IMR-90 (cell line): ENCODE measurements around the gene KCNK3. TPM values are rescaled to one million over a fixed set of nuclear protein-coding genes. Genes with fewer than 3 reads are reported as not detected.

Experiments
- ATAC-seq: fragments of 200-7000 bp; cut with Tn5 transposase; 2 replicates; pipeline ENCODE4 v1.9.1; 2020; ENCODE audit warnings: low read depth, mild to moderate bottlenecking, moderate library complexity
- BruUV-seq: library from RNA; stranded (reverse); fragments of 400-500 nt; replicated peaks from 2 replicates; lab custom pipeline; 2021; lab: Mats Ljungman, UMichigan
- CTCF ChIA-PET: fragments of 300-600 bp; formaldehyde crosslinking; extraction: SDS; loops from one replicate; lab custom pipeline; 2021; ENCODE audit warnings: antibody characterized with exemption; lab: Yijun Ruan, JAX
- POLR2A ChIA-PET: fragments of 300-600 bp; sonication (Branson Sonifier 250); formaldehyde crosslinking; loops from one replicate; lab custom pipeline; 2022; ENCODE audit warnings: antibody characterized with exemption; ENCODE audit not compliant: unreplicated experiment; lab: Charles Lee
- DNase-seq: peaks from one replicate; pipeline ENCODE4 v3.0.0; 2013
- H2AFZ ChIP-seq: replicated peaks from 2 replicates; pipeline ENCODE3; 2013; ENCODE audit warnings: low read length, mild to moderate bottlenecking; ENCODE audit not compliant: poor library complexity
- H2AK5ac ChIP-seq: 2 replicates; pipeline ENCODE4 v1.6.1; 2013; ENCODE audit warnings: low read depth, low read length, inconsistent platforms
- H2AK9ac ChIP-seq: replicated peaks from 2 replicates; pipeline ENCODE3; 2013; ENCODE audit warnings: mild to moderate bottlenecking, low read depth, low read length, moderate library complexity; ENCODE audit not compliant: poor library complexity
- H2BK120ac ChIP-seq: 2 replicates; pipeline ENCODE4 v1.6.1; 2013; ENCODE audit warnings: low read depth, low read length, inconsistent platforms
- H2BK15ac ChIP-seq: 3 replicates; pipeline ENCODE4 v1.6.1; 2013; ENCODE audit warnings: low read depth, low read length, inconsistent platforms
- H2BK20ac ChIP-seq: 2 replicates; pipeline ENCODE4 v1.6.1; 2013; ENCODE audit warnings: low read depth, mild to moderate bottlenecking, inconsistent platforms, low read length, moderate library complexity
- H2BK5ac ChIP-seq: 2 replicates; pipeline ENCODE4 v1.6.1; 2013; ENCODE audit warnings: mild to moderate bottlenecking, low read depth, low read length, inconsistent platforms; ENCODE audit not compliant: poor library complexity, severe bottlenecking
- H3K14ac ChIP-seq: replicated peaks from 2 replicates; pipeline ENCODE4 v1.6.1; 2013; ENCODE audit warnings: low read depth, low read length, inconsistent platforms
- H3K18ac ChIP-seq: 2 replicates; pipeline ENCODE4 v1.6.1; 2013; ENCODE audit warnings: low read depth, low read length, control low read depth
- H3K23ac ChIP-seq: 2 replicates; pipeline ENCODE4 v1.6.1; 2013; ENCODE audit warnings: low read depth, low read length, inconsistent platforms
- H3K27ac ChIP-seq: 2 replicates; pipeline ENCODE4 v1.5.1; 2013; ENCODE audit warnings: mild to moderate bottlenecking, control low read depth, low read length; ENCODE audit not compliant: insufficient read depth
- H3K27me3 ChIP-seq: 2 replicates; pipeline ENCODE4 v1.6.1; 2013; ENCODE audit warnings: low read length; ENCODE audit not compliant: control insufficient read depth, insufficient read depth
- H3K36me3 ChIP-seq: 2 replicates; pipeline ENCODE4 v1.6.1; 2013; ENCODE audit warnings: low read length, mixed read lengths; ENCODE audit not compliant: control insufficient read depth, insufficient read depth
- H3K4ac ChIP-seq: 2 replicates; pipeline ENCODE4 v1.6.1; 2013; ENCODE audit warnings: low read depth, low read length, inconsistent platforms
- H3K4me1 ChIP-seq: 2 replicates; pipeline ENCODE4 v1.6.1; 2013; ENCODE audit warnings: low read length, mixed read lengths; ENCODE audit not compliant: control insufficient read depth, insufficient read depth
- H3K4me2 ChIP-seq: 2 replicates; pipeline ENCODE4 v1.6.1; 2013; ENCODE audit warnings: low read depth, mild to moderate bottlenecking, control low read depth, low read length, moderate library complexity
- H3K4me3 ChIP-seq: 2 replicates; pipeline ENCODE4 v1.5.1; 2013; ENCODE audit warnings: low read depth, mild to moderate bottlenecking, control low read depth, low read length, moderate library complexity; ENCODE audit not compliant: insufficient read depth
- H3K56ac ChIP-seq: 2 replicates; pipeline ENCODE4 v1.6.1; 2013; ENCODE audit warnings: low read length, inconsistent platforms; ENCODE audit not compliant: insufficient read depth; ENCODE audit errors: extremely low read depth
- H3K79me1 ChIP-seq, 2 experiments: 2 replicates each; pipeline ENCODE4 v1.6.1; 2013; ENCODE audit warnings: low read length in 2 of 2, inconsistent platforms in 1 of 2, low read depth in 1 of 2
- H3K9ac ChIP-seq: 2 replicates; pipeline ENCODE4 v1.6.1; 2013; ENCODE audit warnings: low read depth, low read length, control low read depth
- H3K9me1 ChIP-seq: 2 replicates; pipeline ENCODE4 v1.6.1; 2013; ENCODE audit warnings: low read length, inconsistent platforms; ENCODE audit not compliant: insufficient read depth
- H3K9me3 ChIP-seq: 2 replicates; pipeline ENCODE4 v1.6.1; 2013; ENCODE audit warnings: low read length; ENCODE audit not compliant: control insufficient read depth, insufficient read depth
- H4K20me1 ChIP-seq: 2 replicates; pipeline ENCODE4 v1.6.1; 2013; ENCODE audit warnings: low read length, inconsistent platforms; ENCODE audit not compliant: insufficient read depth
- H4K5ac ChIP-seq: 2 replicates; pipeline ENCODE4 v1.6.1; 2013; ENCODE audit warnings: mild to moderate bottlenecking, low read depth, low read length, control low read depth
- H4K8ac ChIP-seq, 2 experiments: 2 replicates each; pipeline ENCODE4 v1.6.1; 2013; ENCODE audit warnings: low read depth in 2 of 2, low read length in 2 of 2, control low read depth in 1 of 2, inconsistent platforms in 1 of 2
- H4K91ac ChIP-seq: 2 replicates; pipeline ENCODE4 v1.6.1; 2013; ENCODE audit warnings: low read depth, low read length, inconsistent platforms; ENCODE audit not compliant: insufficient read depth
- BHLHE40 ChIP-seq: fragments of 150-350 bp; IDR thresholded peaks from 2 replicates; pipeline ENCODE4 v1.6.1; 2016; ENCODE audit warnings: mild to moderate bottlenecking, low read depth, low read length
- CEBPB ChIP-seq: IDR thresholded peaks from 2 replicates; pipeline ENCODE4 v1.6.1; 2012; ENCODE audit warnings: low read depth, low read length, improper control_type of control experiment
- CHD1 ChIP-seq: IDR thresholded peaks from 2 replicates; pipeline ENCODE4 v1.6.1; 2012; ENCODE audit warnings: low read depth, low read length, improper control_type of control experiment
- CTCF ChIP-seq: conservative IDR thresholded peaks from 2 replicates; pipeline ENCODE4 v1.5.1; 2012; ENCODE audit warnings: mild to moderate bottlenecking, low read depth, low read length, improper control_type of control experiment
- FOS ChIP-seq: fragments of 150-350 bp; IDR thresholded peaks from 2 replicates; pipeline ENCODE4 v1.6.1; 2016; ENCODE audit warnings: low read depth, low read length
- MAFK ChIP-seq: IDR thresholded peaks from 2 replicates; pipeline ENCODE4 v1.6.1; 2012; ENCODE audit warnings: low read depth, low read length, improper control_type of control experiment
- MAZ ChIP-seq: IDR thresholded peaks from 2 replicates; pipeline ENCODE4 v1.6.1; 2012; ENCODE audit warnings: low read depth, mild to moderate bottlenecking, low read length, improper control_type of control experiment, moderate library complexity, borderline replicate concordance
- MXI1 ChIP-seq: IDR thresholded peaks from 2 replicates; pipeline ENCODE4 v1.6.1; 2012; ENCODE audit warnings: low read depth, mild to moderate bottlenecking, low read length, moderate library complexity, borderline replicate concordance
- NFE2L2 ChIP-seq: fragments of 150-350 bp; IDR thresholded peaks from 2 replicates; pipeline ENCODE4 v1.6.1; 2016; ENCODE audit warnings: low read depth, mild to moderate bottlenecking, low read length
- POLR2A ChIP-seq: IDR thresholded peaks from 2 replicates; pipeline ENCODE4 v1.6.1; 2012; ENCODE audit warnings: mild to moderate bottlenecking, low read depth, low read length
- RAD21 ChIP-seq: IDR thresholded peaks from 2 replicates; pipeline ENCODE4 v1.6.1; 2012; ENCODE audit warnings: low read length, improper control_type of control experiment
- RCOR1 ChIP-seq: IDR thresholded peaks from 2 replicates; pipeline ENCODE4 v1.6.1; 2012; ENCODE audit warnings: mild to moderate bottlenecking, low read length, improper control_type of control experiment; ENCODE audit not compliant: insufficient replicate concordance
- RFX5 ChIP-seq: IDR thresholded peaks from 2 replicates; pipeline ENCODE4 v1.8.0; 2012; ENCODE audit warnings: low read depth, mild to moderate bottlenecking, low read length, moderate library complexity
- SMC3 ChIP-seq: fragments of 150-350 bp; IDR thresholded peaks from 2 replicates; pipeline ENCODE4 v1.6.1; 2016; ENCODE audit warnings: low read depth, mild to moderate bottlenecking, antibody characterized with exemption, low read length, moderate library complexity
- WGBS, 2 experiments: methylation state at CpG; one replicate each; pipeline versions ENCODE4 v1.1.5 to v1.1.7; 2013; ENCODE audit warnings: missing lambda C conversion rate in 2 of 2; ENCODE audit not compliant: insufficient read length in 1 of 2; ENCODE audit errors: extremely low coverage in 2 of 2; 5-methylcytosine and 5-hydroxymethylcytosine counted together
- dilution Hi-C: fragments of 300-500 bp; cut with HindIII; formaldehyde crosslinking; loops from one replicate; pipeline ENCODE4 v1.14.3; 2018; ENCODE audit warnings: low sequenced_read_pairs; ENCODE audit not compliant: unreplicated experiment
- in situ Hi-C: fragments of 300-500 bp; cut with MboI; formaldehyde crosslinking; loops from 3 replicates; pipeline ENCODE4 v1.14.3; 2019; ENCODE audit warnings: low sequenced_read_pairs, inconsistent platforms, mixed read lengths
- intact Hi-C: fragments of 100-400 bp; cut with micrococcal nuclease; formaldehyde crosslinking; loops from 2 replicates; pipeline ENCODE4 v1.10.0; 2022
- polyA plus RNA-seq, 3 experiments: library from polyadenylated mRNA; depleted of rRNA; stranded (reverse); fragments of >200 nt; gene quantifications; 2 replicates each; pipeline ENCODE4 v1.2.3, GENCODE V29; 2012; ENCODE audit warnings: low replicate concordance in 1 of 3
- total RNA-seq: library from RNA; depleted of rRNA; stranded (reverse); fragments of >200 nt; gene quantifications from 2 replicates; pipeline ENCODE4 v1.2.3, GENCODE V29; 2012

Gene KCNK3
- total and polyA plus RNA-seq, 2 of the 4 experiments (the other 2 are of a cell fraction) = under 0.01 to 0.03 TPM

GRCh38 chr2:26708457-26708856 lies 15.9 kb downstream of the KCNK3 start:
- no peak for ATAC-seq

More at GRCh38 chr2:26708457-26708856, 15.9 kb downstream of the KCNK3 start:
- no peak overlapping the region for H3K56ac ChIP-seq
- H3K14ac ChIP-seq = no peak overlapping the region
- ChIA-PET CTCF (no interaction called here), POLR2A (no interaction called here)
- H2BK15ac ChIP-seq = no peak overlapping the region
- TF ChIP-seq CTCF (no peak), CEBPB (no peak), RFX5 (no peak), BHLHE40 (no peak), POLR2A (no peak), RCOR1 (no peak), MAFK (no peak), NFE2L2 (no peak), FOS (no peak), MAZ (no peak), SMC3 (no peak), RAD21 (no peak), MXI1 (no peak), CHD1 (no peak)
- dilution Hi-C loops = no loop called here
- WGBS, 2 experiments = no CpG with 5 or more reads among the region's 8 CpGs
- intact Hi-C loops = no loop called here
- H3K9me3 ChIP-seq = no peaks in the 10 kb centered on the region
- H3K18ac ChIP-seq = no peak overlapping the region
- H4K5ac ChIP-seq = no peak overlapping the region
- no peak overlapping the region for H4K8ac ChIP-seq
- no peak overlapping the region for H3K4me3 ChIP-seq
- peaks cover 55% of the 10 kb centered on the region for H3K27me3 ChIP-seq
- H2AK5ac ChIP-seq = no peak overlapping the region
- no peak overlapping the region for H2BK120ac ChIP-seq
- H3K4me2 ChIP-seq = no peak overlapping the region
- H2AK9ac ChIP-seq = no peak overlapping the region
- no peaks in the 10 kb centered on the region for H3K36me3 ChIP-seq
- H3K9ac ChIP-seq = no peak overlapping the region
- no peak overlapping the region for H2BK5ac ChIP-seq
- no peaks in the 10 kb centered on the region for H3K79me1 ChIP-seq
- no peak overlapping the region for H2AFZ ChIP-seq
- H4K91ac ChIP-seq = no peak overlapping the region
- no peak overlapping the region for H2BK20ac ChIP-seq
- no peak overlapping the region for H3K4ac ChIP-seq
- no peak overlapping the region for H3K23ac ChIP-seq
- no peak overlapping the region for H3K27ac ChIP-seq
- DNase-seq = no peak
- no TSS peak for BruUV-seq
- in situ Hi-C loops = no loop called here
- H4K20me1 ChIP-seq = no peaks in the 10 kb centered on the region; the same call in 1 of the 2 replicates
- no peaks in the 10 kb centered on the region; the same call in 1 of the 2 replicates for H3K4me1 ChIP-seq
- H3K9me1 ChIP-seq = no peaks in the 10 kb centered on the region
